Left forelimb (tissue), 1 donor: ENCODE results near the gene MLANA.
A peak's percentile ranks its signal among the peaks of the same experiment; 100 is the strongest.
"Not testable (repeated sequence)": the region's sequence is repeated elsewhere in the genome, so short reads cannot be mapped to it uniquely, and the experiment has no call there.

Experiments
- DNase-seq: peaks from one replicate; pipeline ENCODE4 v3.0.0-alpha.2; 2018; ENCODE audit warnings: low spot score

Gene MLANA

DNA sequence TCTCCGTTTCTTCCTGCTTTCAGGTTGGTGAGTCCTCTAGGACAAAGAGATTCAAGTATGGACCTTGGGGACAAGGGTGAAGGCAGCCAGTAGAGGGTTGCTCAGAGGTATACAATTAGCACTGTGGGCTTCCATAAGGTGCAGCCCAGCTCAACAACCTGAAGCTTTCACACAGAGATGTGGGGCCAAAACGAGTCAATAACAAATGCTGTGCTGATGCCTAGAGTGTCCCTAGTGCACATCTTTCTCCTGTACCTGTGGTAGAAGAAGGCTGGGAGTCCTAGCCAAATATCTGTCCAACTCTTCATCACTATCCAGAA lies 20.7 kb upstream of the MLANA start:
- no peak for DNase-seq

DNA sequence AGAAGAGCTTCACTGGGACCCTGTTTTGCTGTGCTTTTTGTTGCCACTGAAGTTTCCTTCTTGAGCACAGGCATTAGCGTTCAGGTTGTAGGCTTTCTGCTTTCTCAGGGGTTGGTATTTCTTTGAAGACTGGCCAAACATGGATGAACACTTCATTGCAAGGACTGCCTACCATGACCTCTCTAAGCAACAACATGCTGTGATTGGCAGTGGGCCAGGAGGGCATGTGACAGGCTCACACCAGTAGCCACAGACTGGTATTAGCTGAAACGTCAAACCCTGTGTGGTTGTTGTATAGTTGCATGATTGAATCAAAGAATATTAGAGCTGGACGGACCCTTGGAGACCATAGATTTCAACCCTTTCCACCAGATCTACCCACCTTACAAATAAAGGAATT lies 20.0 kb upstream of the MLANA start:
- no peak for DNase-seq

DNA sequence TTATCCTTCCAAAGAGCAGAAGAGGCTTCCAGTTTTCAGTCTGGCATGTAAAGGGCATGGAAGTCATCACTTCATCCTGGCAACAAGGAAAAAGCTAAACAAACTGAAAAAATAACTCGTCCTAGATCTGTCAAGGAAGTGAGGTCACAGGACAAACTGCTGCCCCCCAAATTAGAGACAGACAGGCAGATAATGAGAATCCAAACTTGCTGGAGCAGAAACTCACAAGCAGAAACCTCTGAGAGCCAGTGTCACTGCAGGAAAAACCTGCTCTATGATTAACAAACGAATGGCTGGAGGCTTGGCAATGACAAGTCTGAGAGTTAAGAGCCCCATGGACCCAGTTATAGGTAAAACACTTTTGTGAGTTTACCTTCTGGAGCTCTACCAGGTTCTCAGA lies 18.9 kb upstream of the MLANA start:
- no peak for DNase-seq

DNA sequence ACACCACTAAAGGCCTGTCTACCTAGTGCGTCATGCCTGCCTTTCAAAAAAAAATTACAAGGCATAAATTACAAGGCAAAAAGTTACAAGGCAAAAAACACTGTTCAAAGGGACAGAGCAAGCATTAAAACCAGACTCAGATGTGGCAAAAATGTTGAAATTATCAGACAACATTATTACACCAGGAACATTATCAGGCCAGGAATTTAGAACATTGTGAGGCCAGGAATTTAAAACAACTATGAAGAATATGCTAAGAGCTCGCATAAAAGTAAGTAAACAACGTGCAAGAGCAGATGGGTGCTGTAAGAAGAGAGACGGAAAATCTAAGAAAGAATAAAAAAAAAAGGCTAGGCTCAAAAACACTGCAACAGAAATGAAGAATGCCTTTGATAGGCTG lies 18.2 kb upstream of the MLANA start:
- DNase-seq = no peak

DNA sequence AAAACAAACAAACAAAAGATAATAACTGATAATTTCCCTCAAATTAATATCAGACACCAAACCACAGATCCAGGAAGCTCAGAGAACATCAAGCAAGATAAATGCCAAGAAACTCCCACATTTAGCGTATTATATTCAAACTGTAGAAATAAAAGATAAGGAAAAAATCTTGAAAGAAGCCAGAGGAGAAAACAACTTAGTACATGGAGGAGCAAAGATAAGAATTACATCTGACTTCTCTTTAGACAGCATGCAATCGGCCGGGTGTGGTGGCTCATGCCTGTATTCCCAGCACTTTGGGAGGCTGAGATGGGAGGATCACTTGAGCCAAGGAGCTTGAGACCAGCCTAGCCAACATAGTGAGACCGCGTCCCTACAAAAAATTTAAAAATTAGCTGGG lies 17.2 kb upstream of the MLANA start:
- DNase-seq = no peak

DNA sequence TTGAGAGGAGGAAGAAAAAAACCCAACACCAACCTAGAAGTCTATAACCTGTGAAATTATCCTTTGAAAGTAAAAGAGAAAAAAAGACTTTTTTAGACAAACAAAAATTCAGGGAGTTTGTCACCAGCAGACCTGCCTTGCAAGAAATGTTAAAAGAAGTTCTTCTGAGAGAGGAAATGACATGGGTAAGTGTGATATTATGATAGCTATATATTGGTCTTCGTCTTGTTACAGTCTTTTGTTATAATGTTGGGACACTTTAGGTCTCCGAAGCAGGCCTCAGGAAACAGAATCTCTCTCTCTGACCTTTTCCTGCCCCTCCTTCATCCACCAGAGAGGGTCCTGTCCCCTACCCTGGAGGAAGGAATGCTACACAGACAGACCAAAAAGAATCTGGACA lies 16.6 kb upstream of the MLANA start:
- DNase-seq = no peak

DNA sequence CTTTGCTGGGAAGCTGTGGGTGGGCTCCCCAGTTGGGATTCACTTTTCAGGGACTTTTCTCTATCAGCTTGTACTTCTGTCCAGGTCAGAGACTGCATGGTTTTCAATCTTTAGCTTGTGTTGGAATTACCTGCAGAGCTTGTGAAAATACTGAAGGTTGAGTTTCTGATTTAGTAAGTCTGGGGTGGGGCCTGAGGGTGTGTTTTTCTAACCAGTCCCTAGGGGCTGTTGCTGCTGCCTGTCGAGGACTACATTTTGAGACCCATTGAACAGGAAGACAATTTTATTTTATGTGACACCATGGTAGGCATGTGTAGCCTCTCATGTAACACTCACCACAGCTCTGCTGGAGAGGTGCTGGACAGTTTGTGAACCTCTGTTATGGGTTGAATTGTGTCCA lies 14.7 kb upstream of the MLANA start:
- DNase-seq = no peak

DNA sequence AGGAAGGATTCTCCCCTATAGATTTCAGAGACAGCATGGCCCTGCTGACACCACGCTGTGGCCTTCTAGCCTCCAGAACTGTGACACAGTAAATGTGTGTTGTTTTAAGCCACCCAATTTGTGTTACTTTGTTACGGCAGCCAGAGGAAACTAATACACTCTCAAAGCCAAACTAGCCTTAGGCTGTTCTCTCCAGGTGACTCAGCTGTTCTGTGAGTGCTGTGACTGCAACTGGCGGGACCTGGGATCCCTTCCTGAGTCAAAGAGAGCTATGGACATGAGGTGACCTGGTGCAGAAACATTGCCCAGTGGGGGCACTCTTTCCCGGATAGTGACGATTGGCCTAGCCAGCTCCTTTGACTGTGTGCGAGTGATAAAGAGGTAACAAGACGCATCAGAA lies 14.0 kb upstream of the MLANA start:
- DNase-seq = no peak

DNA sequence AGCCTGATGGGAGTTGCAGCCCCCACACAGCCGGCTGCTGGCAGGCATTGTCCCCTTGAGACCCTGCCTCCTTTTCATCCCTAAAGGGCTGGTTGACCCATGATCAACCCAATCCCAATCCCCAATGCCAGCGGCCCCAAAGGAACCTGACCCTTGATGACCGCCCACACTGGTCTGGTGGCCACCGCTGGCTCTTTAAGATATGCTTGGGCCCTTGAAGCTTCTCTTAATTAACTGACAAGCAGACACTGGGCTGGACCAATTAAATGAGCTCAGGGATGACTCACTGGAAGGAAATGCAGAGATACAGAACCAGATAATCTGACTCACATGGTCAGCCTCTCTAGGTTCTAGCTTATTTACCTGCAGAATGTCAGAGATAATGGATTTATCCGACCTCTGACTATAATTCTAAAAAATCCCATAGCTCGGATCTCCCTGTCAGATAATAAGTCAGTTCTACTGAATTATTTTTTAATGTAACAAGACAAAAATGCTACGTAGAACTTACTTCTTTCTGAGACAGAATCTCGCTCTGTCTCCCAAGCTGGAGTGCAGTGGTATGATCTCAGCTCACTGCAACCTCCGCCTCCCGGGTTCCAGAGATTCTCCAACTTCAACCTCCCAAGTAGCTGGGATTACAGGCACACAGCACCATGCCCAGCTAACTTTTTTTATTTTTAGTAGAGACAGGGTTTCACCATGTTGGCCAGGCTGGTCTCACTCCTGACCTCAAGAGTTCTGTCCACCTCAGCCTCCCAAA lies 11.1 kb upstream of the MLANA start:
- DNase-seq = no peak

DNA sequence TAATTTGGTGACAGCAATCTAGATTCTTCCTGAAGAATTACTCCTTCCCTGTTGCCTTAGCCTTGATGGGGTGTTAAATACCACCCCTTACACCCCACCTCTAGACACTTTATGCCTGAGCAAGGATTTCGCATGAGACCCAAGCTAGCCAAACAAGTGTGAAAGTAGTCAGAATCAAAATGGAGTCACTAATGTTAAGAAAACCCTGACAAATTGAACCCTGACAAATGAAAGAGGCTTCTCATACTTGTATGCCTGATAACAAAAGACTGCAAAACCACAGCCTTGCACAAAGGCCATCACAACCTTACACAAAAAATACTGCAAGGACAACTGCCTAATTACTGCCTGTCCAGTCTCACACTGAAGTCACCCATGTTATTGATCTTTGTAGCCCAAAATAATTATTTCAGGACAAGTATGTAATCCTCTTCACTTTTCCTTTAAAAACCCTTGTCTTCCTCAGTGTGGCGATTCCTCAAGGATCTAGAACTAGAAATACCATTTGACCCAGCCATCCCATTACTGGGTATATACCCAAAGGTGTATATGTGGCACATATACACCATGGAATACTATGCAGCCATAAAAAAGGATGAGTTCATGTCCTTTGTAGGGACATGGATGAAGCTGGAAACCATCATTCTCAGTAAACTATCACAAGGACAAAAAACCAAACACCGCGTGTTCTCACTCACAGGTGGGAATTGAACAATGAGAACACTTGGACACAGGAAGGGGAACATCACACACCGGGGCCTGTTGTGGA lies 8.3 kb upstream of the MLANA start:
- not testable (repeated sequence) for DNase-seq

DNA sequence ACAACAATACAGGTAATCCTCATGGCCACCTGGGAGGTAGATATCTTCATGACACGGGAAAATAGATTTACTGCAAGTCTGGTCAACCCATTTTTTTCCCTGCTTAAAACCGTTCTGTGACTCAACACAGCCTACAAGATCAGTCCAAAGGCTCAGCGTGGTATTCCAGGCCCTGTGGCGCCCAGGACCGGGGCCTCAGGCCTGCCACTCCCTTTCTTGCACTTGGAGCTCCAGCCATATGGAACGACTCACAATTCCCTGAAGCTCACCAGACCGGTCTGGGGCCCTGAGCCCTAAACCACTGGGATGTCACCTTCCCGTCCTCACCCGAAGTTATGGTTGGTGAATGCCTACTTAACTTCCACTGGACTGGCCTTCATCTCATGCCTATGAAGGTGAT lies 6.5 kb upstream of the MLANA start:
- DNase-seq = no peak

DNA sequence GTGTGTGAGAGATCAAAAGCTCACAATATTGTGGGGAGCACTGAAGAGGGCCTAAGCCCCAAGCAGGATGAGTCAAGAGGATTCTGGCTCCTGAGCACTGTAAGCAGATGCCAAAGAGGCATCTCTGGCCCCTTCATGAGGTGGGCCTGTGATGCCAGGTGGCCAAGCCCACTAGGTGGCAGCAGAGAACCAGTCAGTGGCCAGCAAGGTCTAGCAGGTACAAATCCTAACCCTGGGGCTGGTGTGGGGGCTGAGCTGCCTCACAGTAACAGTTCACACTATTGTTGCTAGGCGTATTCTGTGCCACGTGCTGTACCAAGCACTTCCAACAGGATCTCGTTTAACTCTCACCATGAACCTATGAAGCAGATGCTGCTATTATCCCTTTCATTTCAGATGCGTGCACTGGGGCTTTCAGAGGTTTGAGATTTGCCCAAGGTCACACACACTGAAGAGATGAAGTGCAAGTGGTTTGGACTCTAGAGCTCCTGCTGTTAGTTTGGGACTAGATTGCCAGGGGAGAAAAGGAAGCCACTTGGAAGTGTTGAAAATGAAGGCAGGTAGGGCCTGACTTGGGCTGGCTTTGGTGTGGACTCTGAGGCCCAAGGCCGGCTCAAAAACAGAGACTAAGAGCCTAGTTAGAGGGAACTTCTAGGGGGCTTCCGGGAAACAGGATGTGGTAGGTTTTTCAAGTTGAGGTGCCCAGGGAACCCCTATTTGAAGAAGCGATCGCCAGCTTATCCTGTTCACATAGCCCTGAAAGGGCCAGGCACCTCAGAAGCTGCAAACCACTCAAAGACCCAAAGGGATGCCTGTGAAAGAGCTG lies 4.4 kb upstream of the MLANA start:
- peak; percentile 77 for DNase-seq

DNA sequence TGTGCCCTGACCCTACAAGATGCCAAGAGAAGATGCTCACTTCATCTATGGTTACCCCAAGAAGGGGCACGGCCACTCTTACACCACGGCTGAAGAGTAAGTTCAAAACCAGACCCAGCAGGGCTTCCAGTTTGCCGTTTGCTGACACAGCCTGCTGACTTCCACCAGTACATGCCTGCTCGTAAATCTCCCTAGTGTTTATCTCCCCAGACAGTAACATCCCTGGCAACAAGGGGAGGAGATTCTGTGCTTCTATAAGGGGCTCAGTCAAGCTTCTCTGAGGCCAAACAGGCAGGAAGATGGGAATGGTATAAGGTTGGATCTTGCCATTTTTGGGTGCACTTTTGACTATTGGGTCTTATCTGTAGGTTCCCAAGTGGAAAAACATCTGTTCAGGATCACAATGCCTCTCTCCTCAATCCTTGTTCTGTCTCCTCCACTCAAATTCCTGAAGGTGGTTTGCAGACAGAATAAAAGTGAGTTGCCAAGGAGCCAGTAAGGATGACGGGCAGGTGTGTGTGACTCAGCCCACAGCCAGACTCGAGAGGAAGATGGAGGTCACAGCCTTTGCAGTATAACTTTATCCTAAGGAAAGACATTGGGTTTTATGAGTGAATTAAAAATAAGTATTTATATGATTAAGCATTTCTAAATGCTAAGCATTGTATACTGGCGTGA lies 1.9 kb downstream of the MLANA start:
- no peak for DNase-seq

DNA sequence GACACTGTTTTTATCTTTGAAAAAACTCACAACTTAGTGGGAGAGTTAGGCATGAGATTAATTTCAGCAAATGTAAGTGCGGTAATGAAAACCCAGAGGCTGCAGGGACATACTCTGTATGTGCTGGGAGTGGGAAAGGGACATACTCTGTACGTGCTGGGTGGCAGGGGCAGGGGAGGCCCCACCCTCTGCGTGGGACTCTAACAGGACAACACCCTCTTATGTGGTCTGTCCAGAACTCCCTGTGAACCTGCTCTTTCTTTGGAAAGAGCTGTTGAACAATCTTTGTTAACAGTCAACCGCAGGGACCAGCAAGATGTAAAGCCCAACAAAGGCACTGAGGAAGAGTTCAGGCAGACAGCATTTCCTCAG lies 2.4 kb downstream of the MLANA start:
- no peak for DNase-seq

DNA sequence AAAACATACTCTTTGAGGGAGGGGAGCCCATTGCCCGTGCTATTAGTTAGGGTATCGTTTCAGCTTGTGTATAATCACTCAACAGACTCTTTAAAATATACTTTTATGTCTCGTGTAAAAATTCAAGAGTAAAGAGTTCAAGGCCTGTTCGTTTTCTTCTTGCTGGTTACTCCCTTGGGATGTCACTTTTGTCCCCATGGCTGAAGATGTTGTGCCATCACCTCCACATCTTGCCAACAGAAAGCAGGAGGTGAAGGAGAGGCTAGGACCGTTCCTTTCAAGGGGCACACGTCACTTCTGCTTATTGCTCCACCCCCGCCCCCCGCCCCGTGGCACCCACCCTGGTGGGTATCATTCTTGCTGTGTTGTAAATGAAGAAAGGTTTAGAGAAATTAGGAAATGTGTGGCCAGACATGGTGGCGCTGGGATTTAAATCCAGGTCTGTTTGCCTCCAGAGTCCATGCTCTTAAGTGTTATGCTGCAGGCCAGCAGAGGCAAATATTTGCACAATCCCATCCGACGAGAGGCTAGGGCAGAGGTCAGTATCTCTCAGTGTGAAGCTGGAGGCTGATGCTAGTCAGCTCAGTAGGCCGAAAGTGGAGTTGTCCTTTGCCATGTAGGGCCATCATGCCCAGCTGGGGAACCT lies 3.0 kb downstream of the MLANA start:
- DNase-seq = no peak

DNA sequence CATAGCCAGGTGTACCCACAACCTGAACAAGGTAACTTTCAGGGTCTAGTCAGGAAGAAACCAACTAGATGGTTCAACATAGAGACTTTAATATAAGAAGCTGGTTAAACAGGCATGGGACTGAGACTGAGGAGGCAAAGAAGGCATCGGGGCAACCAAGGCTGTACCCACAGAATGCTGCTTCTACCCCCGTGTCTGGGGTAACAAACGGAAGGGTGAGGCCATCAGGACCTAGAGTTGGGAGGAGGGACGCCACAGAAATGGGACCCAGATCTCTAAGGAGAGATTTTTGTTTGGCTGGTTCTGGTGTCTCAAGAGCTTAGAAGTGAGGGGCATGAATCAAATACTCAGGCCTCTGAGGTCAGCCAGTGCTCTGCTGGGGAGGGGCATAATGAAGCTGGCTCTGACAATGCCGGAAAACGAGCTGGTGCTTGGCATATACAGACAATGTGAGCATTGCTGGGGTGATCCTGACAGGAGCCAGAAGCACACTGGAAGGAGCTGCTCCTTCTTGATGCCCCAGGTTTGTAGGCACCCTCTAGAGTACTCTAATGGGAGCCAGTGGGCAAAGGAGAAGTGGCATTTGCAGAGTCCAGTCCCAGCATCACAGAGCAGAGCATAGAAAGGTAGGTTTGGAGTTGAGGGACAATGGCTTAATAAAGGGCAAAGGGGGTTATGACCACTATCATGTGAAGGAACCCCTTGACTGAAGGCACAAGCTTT lies 3.7 kb downstream of the MLANA start:
- DNase-seq = no peak

DNA sequence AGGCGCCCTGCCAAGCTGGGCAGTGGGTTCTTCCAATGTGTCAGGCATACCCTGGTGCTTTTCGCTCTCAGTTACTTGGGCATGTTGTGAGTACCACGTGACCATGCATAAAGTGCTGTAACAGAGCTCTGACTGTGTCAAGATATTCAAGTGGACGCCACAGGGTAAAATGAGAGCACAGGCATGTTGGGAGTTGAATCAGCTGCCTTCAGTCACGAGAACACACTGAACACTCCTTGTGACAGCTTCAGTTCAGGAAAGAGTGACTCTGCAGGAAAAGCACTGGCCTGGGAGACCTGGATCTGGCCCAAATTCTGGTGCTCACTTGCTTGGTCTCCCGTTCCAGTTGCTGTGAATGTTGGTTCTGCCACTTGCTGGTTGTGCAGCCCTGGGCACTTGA lies 5.1 kb downstream of the MLANA start:
- DNase-seq = no peak

DNA sequence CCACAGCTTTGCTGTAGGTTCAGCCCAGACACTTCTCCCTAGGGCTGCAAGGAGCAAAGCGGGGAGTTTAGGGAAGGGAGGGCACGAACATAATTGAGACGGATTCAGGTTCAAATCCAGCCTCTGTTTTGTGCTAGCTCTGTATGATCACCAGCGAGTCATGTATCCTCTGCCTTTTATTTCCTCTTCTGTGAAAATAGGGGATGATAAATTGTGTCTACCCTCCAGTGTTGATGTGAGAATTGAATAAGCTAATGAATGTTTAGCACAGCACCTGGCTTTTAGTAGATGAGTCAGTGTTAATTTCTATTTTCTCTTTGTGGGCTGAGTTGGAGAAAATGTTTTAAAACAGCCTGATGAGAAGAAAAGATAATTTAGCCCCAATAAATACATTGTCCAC lies 6.2 kb downstream of the MLANA start:
- no peak for DNase-seq

DNA sequence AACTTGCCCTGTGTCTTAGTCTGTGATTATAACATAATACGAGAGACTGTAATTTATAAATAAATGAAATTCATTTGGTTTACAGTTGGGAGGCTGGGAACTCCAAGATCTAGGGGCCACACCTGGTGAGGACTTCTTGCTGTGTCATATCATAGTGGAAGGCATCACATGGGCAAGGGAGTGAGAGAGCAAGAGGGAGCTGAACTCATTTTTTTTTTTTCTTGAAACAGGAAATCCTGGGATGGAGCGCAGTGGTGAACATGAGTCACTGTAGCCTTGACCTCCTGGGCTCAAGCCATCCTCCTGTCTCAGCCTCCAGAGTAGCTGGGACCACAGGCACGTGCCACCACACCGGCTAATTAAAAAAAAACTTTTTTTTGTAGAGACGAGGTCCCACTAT lies 7.2 kb downstream of the MLANA start:
- no peak for DNase-seq

DNA sequence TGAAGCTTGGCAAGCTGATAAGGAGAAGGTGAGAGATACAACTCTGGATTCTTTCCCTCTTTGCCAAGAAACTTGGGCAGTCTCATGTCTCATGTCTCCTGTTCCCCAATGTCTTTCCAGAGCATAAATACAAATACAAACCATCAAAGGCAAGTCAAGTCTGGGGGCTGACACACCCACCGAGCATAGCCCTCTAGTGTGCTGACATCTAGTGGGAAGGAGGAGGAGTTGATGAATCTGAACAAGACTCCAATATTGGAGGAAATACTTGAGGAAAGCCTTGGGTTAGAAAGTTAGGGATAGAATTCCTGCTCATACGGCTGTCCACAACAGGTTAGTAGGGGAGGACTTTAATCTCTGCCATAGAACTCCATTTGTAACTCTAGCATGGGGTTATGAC lies 8.6 kb downstream of the MLANA start:
- no peak for DNase-seq

DNA sequence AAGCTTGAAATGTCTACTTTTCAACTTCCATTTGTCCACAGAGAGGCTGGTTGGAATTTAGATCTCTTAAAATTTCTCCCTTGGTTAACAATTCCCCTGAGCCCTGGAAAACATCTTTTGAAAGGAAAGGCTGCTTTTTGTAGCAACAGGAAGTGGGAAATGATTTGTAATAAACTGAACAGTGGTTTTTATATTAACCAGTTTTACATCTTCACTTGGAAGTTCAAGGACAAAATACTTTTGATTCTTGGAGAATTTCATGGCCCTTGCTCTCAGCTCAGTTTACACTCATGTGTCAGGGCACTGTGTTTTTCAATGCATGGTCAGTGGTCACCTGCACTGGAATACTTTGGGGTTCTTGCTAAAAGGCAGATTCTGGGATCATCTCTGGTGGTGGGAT lies 9.9 kb downstream of the MLANA start:
- no peak for DNase-seq
